Spleen (tissue), 7 donors: ENCODE results near the gene CMPK2.

ENCODE experiments used
- CTCF ChIP-seq, 11 experiments: fragments of 200-600 bp in 7 of 11; fragments of 450-650 bp in 4 of 11; sonication (generic) in 4 of 11; IDR thresholded peaks in 8 of 11; conservative IDR thresholded peaks in 3 of 11; 1 replicate in 7 of 11; 2 replicates in 4 of 11; pipeline versions ENCODE4 v1.4.0 to v1.8.0; 2016 to 2021; ENCODE audit warnings: antibody characterized with exemption in 11 of 11, inconsistent platforms in 4 of 11, mild to moderate bottlenecking in 1 of 11
- POLR2A ChIP-seq, 3 donors: fragments of 450-650 bp; IDR thresholded peaks; one replicate each; pipeline ENCODE4 v1.5.1; 2017; ENCODE audit warnings: antibody characterized with exemption in 3 of 3, mild to moderate bottlenecking in 1 of 3
- POLR2AphosphoS5 ChIP-seq, 3 donors: sonication (generic); formaldehyde crosslinking; IDR thresholded peaks; one replicate each; pipeline ENCODE4 v1.5.1; 2017; ENCODE audit warnings: antibody characterized with exemption in 3 of 3
- donor health status: DM: no; HTN: no; CAD: no; lungs with moderate emphysema.
- donor health status: DM: no; HTN: no; CAD: no.
- donor health status: DM: no; HTN: no; CAD: no.

- TF ChIP-seq CTCF (IDR thresholded peaks at IDR 0.05 in 8 of 11, conservative IDR thresholded peaks at IDR 0.05 in 3 of 11), result no peak
- TF ChIP-seq POLR2A (IDR thresholded peaks at IDR 0.05), result no peak
- TF ChIP-seq POLR2AphosphoS5 (IDR thresholded peaks at IDR 0.05), result no peak
These were observed 13.3 kb upstream of the CMPK2 start for GRCh38 chr2:6879011-6879410.
